Suprapubic skin (tissue), 4 donors: Measurements from ENCODE around the gene SRGAP2B.
"Not testable (repeated sequence)": the region's sequence is repeated elsewhere in the genome, so short reads cannot be mapped to it uniquely, and the experiment has no call there.

ENCODE experiments used
- EP300 ChIP-seq: sonication (generic); formaldehyde crosslinking; IDR thresholded peaks from one replicate; pipeline ENCODE4 v1.6.1; 2017; ENCODE audit warnings: antibody characterized with exemption
- POLR2AphosphoS5 ChIP-seq, 3 donors: sonication (generic); formaldehyde crosslinking; IDR thresholded peaks; one replicate each; pipeline ENCODE4 v1.6.1; 2017; ENCODE audit warnings: antibody characterized with exemption in 3 of 3
- TF ChIP-seq, protein P1 (sequence below), 2 donors: fragments of 200-600 bp in 1 of 2; fragments of 450-650 bp in 1 of 2; sonication (generic) in 1 of 2; IDR thresholded peaks; one replicate each; pipeline ENCODE4 v1.5.1; 2016 to 2019; ENCODE audit warnings: antibody characterized with exemption in 2 of 2, mild to moderate bottlenecking in 1 of 2, moderate library complexity in 1 of 2

DNA sequence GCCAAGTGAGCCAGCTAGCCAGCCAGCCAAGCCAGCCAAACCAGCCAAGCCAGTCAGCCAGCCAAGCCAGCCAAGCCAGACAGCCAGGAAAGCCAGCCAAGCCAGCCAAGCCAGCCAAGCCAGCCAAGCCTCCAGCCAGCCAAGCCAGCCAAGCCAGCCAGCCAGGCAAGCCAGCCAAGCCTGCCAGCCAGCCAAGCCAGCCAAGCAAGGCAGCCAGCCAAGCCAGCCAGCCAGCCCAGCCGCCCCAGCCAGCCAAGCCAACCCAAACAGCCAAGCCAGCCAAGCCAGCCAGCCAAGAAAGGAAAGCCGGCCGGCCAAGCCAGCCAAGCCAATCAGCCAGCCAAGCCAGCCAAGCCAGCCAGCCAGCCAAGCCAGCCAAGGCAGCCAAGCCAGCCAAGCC lies 236.5 kb downstream of the SRGAP2B start:
- TF ChIP-seq, protein P1, sequence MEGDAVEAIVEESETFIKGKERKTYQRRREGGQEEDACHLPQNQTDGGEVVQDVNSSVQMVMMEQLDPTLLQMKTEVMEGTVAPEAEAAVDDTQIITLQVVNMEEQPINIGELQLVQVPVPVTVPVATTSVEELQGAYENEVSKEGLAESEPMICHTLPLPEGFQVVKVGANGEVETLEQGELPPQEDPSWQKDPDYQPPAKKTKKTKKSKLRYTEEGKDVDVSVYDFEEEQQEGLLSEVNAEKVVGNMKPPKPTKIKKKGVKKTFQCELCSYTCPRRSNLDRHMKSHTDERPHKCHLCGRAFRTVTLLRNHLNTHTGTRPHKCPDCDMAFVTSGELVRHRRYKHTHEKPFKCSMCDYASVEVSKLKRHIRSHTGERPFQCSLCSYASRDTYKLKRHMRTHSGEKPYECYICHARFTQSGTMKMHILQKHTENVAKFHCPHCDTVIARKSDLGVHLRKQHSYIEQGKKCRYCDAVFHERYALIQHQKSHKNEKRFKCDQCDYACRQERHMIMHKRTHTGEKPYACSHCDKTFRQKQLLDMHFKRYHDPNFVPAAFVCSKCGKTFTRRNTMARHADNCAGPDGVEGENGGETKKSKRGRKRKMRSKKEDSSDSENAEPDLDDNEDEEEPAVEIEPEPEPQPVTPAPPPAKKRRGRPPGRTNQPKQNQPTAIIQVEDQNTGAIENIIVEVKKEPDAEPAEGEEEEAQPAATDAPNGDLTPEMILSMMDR (IDR thresholded peaks at IDR 0.05) = not testable (repeated sequence)
- TF ChIP-seq EP300; POLR2AphosphoS5 (IDR thresholded peaks at IDR 0.05): not testable (repeated sequence)
